Uterus (tissue), 2 donors: ENCODE data around the gene ADAMTS15.

Experiments used
- CTCF ChIP-seq, 4 experiments: fragments of 200-600 bp in 2 of 4; fragments of 450-650 bp in 2 of 4; sonication (generic) in 2 of 4; IDR thresholded peaks; one replicate each; pipeline ENCODE4 v1.5.1; 2016 to 2019; ENCODE audit warnings: antibody characterized with exemption in 4 of 4, mild to moderate bottlenecking in 2 of 4, moderate library complexity in 1 of 4
- POLR2A ChIP-seq, 2 donors: fragments of 450-650 bp; IDR thresholded peaks; one replicate each; pipeline ENCODE4 v1.6.1; 2016; ENCODE audit warnings: antibody characterized with exemption in 2 of 2, mild to moderate bottlenecking in 1 of 2, moderate library complexity in 1 of 2

- TF ChIP-seq CTCF (IDR thresholded peaks at IDR 0.05) (no peak), POLR2A (IDR thresholded peaks at IDR 0.05) (no peak)
Measured at GRCh38 chr11:130499828-130500227, 51.4 kb downstream of the ADAMTS15 start.
